HG02970 (cell line): Measurements from ENCODE around the gene RNU5D-1.

Experiments used
- ATAC-seq: cut with Tn5 transposase; IDR thresholded peaks from one replicate; pipeline ENCODE4 v1.9.1; 2021; ENCODE audit warnings: mild to moderate bottlenecking, moderate library complexity, moderate number of reproducible peaks; ENCODE audit not compliant: unreplicated experiment, low FRiP score

RNU5D-1 gene

GRCh38 chr1:44733784-44734183, 2.8 kb upstream of the RNU5D-1 start:
- no peak for ATAC-seq

- ATAC-seq = no peak
These were observed 2.4 kb upstream of the RNU5D-1 start for GRCh38 chr1:44733365-44733764.

DNA sequence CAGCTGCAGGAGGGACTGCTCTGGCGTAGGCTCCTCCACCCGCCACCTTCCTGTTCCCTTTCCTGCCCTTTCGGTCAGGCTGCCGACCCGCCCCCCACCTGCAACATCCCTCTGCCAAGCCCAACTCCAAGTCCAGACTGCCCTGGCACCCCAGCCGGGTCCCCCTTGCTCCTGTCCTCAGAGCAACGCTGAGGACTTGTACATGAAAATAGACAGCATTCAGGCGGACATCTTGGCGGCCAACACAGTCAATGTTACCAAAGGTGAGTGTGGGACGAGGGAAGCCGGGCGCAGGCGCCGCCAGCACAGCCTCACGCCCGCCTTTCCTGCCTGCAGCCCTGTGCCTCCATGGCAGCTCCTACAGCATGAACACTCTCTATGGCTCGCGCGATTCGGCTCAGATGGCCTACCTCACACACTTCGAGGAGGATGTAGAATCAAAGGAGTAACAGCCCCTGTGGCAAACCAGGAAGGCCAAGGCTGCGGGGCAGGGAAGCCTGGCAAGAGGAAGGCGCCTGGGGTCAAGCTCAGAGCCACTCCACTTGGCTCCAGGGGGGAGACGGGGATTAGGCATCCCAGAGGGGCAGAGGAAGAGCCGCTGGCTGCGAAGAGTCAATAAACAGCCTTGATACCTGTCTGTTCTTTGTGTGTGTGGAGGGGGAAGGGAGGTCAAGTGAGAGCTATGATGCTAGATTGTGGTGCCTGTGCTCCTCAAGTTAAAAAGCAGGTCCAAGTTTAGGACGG, 5.8 kb downstream of the RNU5D-1 start:
- no peak for ATAC-seq

GRCh38 chr1:44724296-44724954, 6.5 kb downstream of the RNU5D-1 start:
- ATAC-seq = no peak

DNA sequence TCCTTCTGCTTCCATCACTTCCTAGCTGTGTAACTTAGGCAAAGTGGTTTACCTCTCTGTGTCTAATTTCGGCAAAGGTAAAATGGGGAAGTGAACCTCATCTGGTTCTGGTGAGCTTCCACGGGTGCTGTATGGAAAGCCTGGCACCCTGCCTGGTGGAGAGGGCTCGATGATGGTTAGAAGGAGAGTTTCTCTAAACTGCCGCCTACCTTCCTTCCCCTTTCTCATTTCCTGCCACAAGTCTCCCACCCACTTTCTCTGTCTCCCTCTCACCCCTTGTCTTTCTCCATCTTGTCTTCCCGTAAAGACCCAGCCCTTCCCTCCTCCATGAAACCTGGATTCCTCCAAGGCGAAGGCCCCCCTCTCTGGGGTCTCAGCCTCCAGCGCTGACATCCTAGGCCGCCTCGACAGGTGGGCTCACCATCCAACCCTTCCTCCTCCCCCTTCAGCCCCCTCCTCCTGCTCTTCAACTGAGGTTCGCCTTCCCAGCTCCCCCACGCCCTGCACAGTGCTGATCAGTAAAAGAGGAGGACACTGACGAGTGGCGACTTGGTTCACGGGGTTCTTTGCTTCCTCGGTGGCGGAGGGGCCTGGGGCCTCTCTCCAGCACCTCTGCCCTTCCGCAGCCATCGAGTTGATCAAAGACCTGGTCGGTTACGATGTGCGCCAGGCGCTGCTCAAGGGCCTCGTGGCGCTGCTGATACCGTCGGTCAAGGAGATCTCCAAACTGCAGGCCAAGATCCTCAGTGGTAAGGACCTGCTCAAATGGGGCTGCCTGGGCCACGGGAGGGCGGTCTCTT, 7.3 kb downstream of the RNU5D-1 start:
- ATAC-seq = no peak

GRCh38 chr1:44723064-44723463, 7.9 kb downstream of the RNU5D-1 start:
- ATAC-seq = no peak

DNA sequence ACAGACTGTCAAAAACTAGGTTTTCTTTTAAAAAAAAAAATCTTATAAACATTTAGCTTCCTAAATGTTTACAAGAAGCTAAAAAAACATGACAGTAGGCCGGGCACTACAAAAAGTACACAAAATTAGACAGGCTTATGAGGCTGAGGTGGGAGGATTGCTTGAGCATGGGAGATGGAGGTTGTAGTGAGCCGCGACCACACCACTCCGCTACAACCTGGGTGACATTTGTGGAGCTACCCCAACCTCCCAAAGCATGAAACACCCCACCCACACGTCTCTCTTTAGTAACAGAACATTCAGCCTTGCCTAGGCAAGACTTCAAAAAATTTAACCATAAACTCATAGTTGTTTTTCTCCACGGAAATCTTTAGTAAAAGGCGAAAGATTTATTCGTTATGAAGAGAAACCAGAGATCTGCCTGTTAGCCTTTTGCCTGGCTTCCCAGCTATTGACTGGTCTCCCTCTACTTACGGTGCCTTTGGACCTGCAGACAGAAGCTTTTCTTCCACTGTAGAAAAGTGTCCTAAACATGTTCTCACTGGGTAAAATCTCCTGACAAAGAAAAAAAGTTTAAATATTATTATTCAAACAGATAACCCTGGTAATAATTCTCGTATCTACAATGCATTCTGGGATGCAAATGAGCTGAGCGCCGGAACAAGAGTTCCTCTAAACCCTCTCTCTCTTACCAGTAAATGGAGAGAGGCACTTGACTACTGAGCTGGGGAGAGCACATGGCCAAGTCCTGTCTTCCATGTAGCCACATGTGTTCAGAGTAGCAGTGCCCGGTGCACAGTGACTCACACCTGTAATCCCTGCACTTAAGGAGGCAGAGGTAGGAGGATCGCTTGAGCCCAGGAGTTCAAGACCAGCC, 9.2 kb downstream of the RNU5D-1 start:
- peak; percentile 68 for ATAC-seq

DNA sequence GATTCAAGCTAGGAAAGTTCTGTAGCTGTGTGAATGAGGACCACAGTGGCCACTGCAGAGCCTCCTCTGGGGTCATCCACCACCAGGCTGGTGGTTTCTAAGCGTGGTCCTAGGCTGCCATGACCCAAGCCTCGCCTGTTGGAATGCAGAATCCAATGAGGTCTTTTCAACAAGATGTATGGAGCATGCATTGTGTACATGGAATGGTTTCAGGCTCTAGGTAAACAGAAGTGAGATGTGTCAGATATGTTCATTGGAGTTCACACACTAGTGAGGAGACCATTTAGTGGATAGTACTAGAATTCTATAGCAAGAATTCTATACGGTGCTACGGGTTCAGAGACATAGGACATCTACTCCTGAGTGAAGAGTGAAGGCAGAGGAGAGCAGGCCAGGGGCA, 10.7 kb downstream of the RNU5D-1 start:
- no peak for ATAC-seq

DNA sequence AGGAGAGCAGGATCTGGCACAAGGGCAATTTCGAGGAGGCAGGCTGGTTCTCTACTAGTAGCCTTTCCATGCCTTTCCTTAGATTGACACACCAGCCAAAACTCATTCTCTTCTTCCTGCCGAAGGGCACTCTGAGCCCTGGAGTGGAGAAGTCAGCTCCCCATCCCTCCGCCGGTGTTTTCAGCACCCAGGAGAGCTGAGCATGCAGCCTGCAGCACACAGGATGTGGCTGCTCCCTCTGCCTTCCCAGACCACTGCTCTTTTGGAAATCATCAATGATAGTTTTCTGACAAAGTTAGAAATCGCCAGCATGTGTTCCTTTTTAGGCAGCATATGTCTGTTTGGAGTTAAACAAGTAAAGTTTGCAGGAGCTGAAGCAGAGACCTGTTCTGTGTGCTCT, 11.7 kb downstream of the RNU5D-1 start:
- ATAC-seq = no peak

DNA sequence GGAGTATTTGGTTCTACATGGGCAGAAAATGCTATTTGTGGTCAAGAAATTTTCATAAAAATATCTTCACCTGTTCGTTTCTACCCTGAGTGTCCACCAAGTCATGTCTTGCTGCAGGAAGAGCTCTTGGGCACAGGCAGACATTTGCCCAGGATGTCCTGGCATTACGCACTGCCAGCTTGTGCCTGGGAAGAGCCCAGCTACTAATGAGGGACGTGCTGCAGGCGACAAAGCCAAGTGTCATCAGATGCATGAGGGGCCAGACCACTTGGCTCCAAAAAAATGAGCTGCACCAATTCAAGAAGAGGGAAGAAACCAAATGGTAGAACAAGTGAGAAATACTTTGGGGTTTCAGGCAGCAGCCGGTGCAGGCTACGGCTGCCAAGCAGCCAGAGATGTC, 12.9 kb downstream of the RNU5D-1 start:
- ATAC-seq = no peak

DNA sequence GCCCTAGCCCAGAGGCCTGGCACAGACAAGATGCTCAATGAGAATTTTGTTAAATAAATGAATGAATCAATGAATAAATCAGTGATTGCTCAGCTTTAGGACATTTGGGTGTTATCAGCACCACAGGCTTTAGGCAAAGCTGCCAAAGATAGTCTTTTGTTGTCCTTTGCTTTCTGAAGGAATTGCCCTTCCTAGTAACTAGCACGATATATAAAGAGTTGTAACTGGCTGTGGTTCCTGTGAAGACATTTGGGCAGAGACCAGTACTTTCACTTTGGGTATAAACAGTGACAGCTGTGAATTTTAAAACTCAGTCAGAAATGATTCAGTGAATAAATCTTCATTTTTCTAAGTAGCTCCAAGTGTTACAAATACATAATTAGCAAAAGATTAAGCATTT, 13.3 kb downstream of the RNU5D-1 start:
- no peak for ATAC-seq

- ATAC-seq = no peak
These were observed 13.8 kb downstream of the RNU5D-1 start for GRCh38 chr1:44717156-44717555.

GRCh38 chr1:44714944-44715571, 15.9 kb downstream of the RNU5D-1 start:
- no peak for ATAC-seq

GRCh38 chr1:44714532-44714931, 16.4 kb downstream of the RNU5D-1 start:
- no peak for ATAC-seq

- ATAC-seq = no peak
These were observed 17.6 kb downstream of the RNU5D-1 start for GRCh38 chr1:44713321-44713781.

GRCh38 chr1:44707959-44708831, 22.8 kb downstream of the RNU5D-1 start:
- no peak for ATAC-seq

- ATAC-seq = no peak
These were observed 23.7 kb downstream of the RNU5D-1 start for GRCh38 chr1:44707112-44707881.

DNA sequence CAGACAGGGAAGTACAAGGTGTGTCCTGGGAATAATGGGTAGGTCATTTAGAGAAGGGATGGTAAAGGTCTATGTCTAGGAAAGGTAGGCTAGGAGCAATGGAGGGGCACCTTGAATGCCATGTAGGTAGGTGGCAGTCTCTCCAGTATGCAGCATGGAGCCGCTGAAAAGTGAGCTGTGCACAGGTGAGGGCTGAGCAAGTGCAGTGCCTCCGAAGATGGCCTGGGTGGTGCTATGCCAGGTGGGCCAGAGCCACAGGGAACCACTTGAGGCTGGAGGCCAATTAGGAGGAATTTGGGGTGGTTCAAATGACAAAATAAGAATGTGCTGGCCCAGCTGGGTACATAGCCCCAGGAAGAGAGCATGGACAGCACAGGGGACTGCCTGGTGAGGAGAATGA, 25.0 kb downstream of the RNU5D-1 start:
- no peak for ATAC-seq
